HG03066 (cell line): ENCODE results near the gene SARS1.

Experiments
- ATAC-seq: cut with Tn5 transposase; IDR thresholded peaks from one replicate; pipeline ENCODE4 v1.9.1; 2021; ENCODE audit warnings: low read depth; ENCODE audit not compliant: unreplicated experiment

SARS1 gene

GRCh38 chr1:109225711-109226445 lies 12.2 kb downstream of the SARS1 start:
- ATAC-seq: no peak

- no peak for ATAC-seq
These were observed 14.4 kb downstream of the SARS1 start for GRCh38 chr1:109228167-109228566.

- ATAC-seq: no peak
These were observed 15.9 kb downstream of the SARS1 start for GRCh38 chr1:109229531-109230127.

- ATAC-seq: no peak
These were observed 17.3 kb downstream of the SARS1 start for GRCh38 chr1:109231066-109231465.

GRCh38 chr1:109235137-109235536 lies 21.4 kb downstream of the SARS1 start:
- ATAC-seq: no peak

GRCh38 chr1:109237512-109237911 lies 23.8 kb downstream of the SARS1 start:
- no peak for ATAC-seq

GRCh38 chr1:109238382-109238781 lies 24.7 kb downstream of the SARS1 start:
- ATAC-seq: no peak

- ATAC-seq: no peak
These were observed 25.3 kb downstream of the SARS1 start for GRCh38 chr1:109239047-109239408.

- no peak for ATAC-seq
These were observed 25.8 kb downstream of the SARS1 start for GRCh38 chr1:109239409-109240068.

GRCh38 chr1:109240158-109241152 lies 26.7 kb downstream of the SARS1 start:
- no peak for ATAC-seq

- no peak for ATAC-seq
These were observed 27.6 kb downstream of the SARS1 start for GRCh38 chr1:109241344-109241743.

GRCh38 chr1:109241841-109242345 lies 28.2 kb downstream of the SARS1 start:
- no peak for ATAC-seq

- no peak for ATAC-seq
These were observed 28.7 kb downstream of the SARS1 start for GRCh38 chr1:109242387-109242786.

GRCh38 chr1:109243221-109243620 lies 29.5 kb downstream of the SARS1 start:
- ATAC-seq: no peak

- no peak for ATAC-seq
These were observed 30.3 kb downstream of the SARS1 start for GRCh38 chr1:109243860-109244552.

- ATAC-seq: no peak
These were observed 32.4 kb downstream of the SARS1 start for GRCh38 chr1:109246141-109246551.

- no peak for ATAC-seq
These were observed 34.0 kb downstream of the SARS1 start for GRCh38 chr1:109247401-109248365.

- no peak for ATAC-seq
These were observed 34.7 kb downstream of the SARS1 start for GRCh38 chr1:109248444-109248796.
